ENCODE measurements around the gene FCHSD2.

The FCHSD2 gene

DNA sequence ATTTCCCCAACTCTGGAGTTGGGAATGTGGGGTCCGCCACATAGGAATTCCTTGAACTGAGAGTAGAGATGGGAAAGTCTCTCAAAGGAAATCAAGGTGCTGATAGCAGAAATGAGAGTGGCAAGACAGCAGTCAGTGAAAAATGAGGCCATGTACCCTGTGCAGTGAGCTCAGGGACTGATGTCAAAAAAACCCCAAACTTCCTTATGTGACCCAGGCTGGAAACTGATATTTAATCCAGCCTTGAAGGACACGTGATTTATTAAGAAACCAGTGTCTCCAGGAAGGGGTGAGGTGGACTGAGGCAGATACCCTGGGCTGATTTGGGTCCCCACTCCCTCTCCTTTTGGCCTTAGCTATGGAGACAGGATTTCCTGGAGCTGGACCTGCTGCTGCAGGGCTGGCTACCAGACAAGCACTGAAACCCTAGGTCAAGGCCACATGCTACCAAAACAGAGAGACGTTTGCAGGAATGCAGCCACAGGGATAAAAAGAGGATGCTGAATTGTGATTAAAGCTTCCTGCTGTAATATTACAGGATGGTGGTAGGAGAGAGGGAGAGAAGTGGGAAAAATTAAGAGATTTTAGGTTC lies 25.3 kb upstream of the FCHSD2 start:
- no peak for DNase-seq (ENCODE audit: extremely low spot score)
- CTCF ChIA-PET: no interaction called here
- TF ChIP-seq LEF1 (IDR thresholded peaks at IDR 0.05; ENCODE audit: borderline replicate concordance) (no peak), TARDBP (IDR thresholded peaks at IDR 0.05) (no peak), SUZ12 (IDR thresholded peaks at IDR 0.05) (no peak), NFRKB (IDR thresholded peaks at IDR 0.05) (no peak), HDGF (IDR thresholded peaks at IDR 0.05; ENCODE audit: borderline replicate concordance) (no peak), FOXK2 (IDR thresholded peaks at IDR 0.05) (no peak), SP1 (IDR thresholded peaks at IDR 0.05) (no peak), ARNT (IDR thresholded peaks at IDR 0.05) (no peak), CTBP1 (IDR thresholded peaks at IDR 0.05; ENCODE audit: borderline replicate concordance) (no peak)
- TF ChIP-seq, protein P1, sequence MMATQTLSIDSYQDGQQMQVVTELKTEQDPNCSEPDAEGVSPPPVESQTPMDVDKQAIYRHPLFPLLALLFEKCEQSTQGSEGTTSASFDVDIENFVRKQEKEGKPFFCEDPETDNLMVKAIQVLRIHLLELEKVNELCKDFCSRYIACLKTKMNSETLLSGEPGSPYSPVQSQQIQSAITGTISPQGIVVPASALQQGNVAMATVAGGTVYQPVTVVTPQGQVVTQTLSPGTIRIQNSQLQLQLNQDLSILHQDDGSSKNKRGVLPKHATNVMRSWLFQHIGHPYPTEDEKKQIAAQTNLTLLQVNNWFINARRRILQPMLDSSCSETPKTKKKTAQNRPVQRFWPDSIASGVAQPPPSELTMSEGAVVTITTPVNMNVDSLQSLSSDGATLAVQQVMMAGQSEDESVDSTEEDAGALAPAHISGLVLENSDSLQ (IDR thresholded peaks at IDR 0.05): no peak

DNA sequence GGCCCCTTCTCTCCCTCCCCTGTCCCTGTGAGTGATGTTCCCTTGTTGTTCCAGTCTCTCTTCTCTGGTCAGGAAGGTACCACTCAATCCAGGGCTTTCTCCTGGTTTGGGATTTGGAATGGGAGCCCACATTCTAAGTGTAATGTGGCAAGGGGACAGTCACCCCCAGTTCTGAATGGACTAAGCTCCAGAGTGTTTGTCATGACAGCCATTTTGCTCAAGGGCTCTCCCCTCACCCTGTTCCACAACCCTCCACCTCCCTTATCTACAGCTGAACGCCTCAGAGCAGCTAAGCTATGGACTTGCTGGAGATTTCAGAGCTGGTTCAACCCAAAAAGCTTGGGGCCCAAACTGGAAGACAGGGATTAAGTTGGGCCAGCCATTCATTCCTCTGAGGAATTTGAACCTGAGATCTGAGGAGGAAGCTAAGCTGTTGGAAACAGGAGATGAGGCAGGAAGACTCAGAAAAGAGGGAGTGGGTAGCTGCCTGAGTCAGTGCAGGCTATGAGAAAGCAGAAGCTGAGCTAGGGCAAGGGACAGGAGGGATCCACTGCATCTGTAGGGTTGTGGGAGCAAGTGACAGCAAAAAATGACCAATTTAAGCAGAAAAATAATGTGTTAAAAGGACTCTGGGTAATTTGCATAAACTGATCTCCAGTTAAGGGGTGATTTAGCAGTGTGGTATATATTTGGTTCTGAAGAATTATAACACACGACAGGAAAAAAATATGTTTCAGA lies 22.9 kb upstream of the FCHSD2 start:
- POLR2A ChIA-PET: interaction anchor here (1.4 kb wide), 1 partner anchor 23 kb away, joined by 3 read pairs; the partner anchor contains the start of gene FCHSD2
- no peak for TF ChIP-seq L3MBTL2 (conservative IDR thresholded peaks at IDR 0.05)
- no peak for TF ChIP-seq SP1 (IDR thresholded peaks at IDR 0.05)
- no peak for TF ChIP-seq FOXK2 (IDR thresholded peaks at IDR 0.05)
- no peak for TF ChIP-seq CTBP1 (IDR thresholded peaks at IDR 0.05; ENCODE audit: borderline replicate concordance)
- TF ChIP-seq ARNT (IDR thresholded peaks at IDR 0.05): no peak
- TF ChIP-seq HDGF (IDR thresholded peaks at IDR 0.05; ENCODE audit: borderline replicate concordance): no peak
- no peak for DNase-seq (ENCODE audit: extremely low spot score)
- CTCF ChIA-PET: interaction anchor here (1.0 to 1.4 kb wide), 2 partner anchors 13 to 440 kb away, joined by 3 read pairs; no protein-coding TSS in a partner anchor

More for the DNA sequence above, 25.3 kb upstream of the FCHSD2 start:
- POLR2A ChIA-PET: interaction anchor here (0.6 kb wide), 1 partner anchor 599 kb away, joined by 3 read pairs; no protein-coding TSS in a partner anchor

DNA sequence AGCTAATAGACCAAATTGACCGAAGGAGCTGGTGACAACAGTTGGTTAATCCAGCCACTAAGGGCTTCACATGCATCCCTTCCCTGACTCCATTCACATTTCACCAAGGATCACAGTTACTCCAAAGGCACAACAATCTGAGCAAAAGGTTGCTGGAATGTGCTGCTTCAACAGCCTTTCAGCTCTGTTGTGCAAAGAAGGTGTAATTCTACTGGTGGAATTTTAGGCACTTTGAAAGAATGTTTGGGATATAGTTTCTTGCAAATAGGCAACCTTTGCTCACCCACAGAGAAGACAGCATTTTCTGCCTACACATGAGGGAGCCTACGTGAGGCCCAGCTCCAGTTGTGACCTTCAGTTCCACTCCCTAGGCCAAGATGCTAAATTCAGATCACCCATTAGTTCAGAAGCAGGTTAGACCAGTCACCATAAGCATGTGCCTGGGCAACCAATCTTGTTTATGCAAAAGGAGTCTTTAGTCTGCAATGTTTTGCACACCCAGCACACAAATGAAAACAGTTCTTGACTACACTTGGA lies 21.6 kb upstream of the FCHSD2 start:
- POLR2A ChIA-PET: no interaction called here
- no peak for DNase-seq (ENCODE audit: extremely low spot score)
- CTCF ChIA-PET: interaction anchor here (1.4 to 1.6 kb wide), 2 partner anchors 14 to 21 kb away, joined by 3 to 4 read pairs; no protein-coding TSS in a partner anchor
- TF ChIP-seq FOXA1 (IDR thresholded peaks at IDR 0.05): no peak

DNA sequence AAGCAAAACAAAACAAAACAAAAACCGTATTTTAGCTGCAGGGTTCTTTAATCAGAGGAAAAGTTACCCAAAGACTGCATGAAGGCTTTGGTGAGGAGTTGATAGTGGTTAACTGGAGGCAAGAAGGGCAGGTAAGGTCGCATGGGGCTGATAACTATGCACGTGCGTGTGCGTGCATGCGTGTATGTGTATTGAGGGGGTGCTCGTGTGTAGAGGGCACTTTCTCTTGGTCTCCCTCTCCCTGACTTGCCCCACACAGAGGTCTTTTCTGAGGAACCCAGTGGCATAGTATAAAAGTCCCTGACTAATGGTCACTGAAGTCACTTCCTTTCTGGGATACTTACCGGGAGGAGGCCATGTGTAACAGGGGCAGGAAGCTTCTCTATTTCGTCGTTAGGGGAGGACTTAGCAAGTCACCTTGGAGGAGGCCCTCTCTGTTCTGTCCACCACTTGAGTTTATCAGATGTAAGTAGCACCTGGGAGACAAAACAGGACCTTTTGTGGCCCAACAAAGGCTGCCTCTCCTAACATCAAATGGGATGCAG lies 20.1 kb upstream of the FCHSD2 start:
- POLR2A ChIA-PET: no interaction called here
- TF ChIP-seq L3MBTL2 (conservative IDR thresholded peaks at IDR 0.05) (no peak), TARDBP (IDR thresholded peaks at IDR 0.05) (no peak), ELF4 (IDR thresholded peaks at IDR 0.05) (no peak), CTBP1 (IDR thresholded peaks at IDR 0.05; ENCODE audit: borderline replicate concordance) (no peak), SP1 (IDR thresholded peaks at IDR 0.05) (no peak), FOXK2 (IDR thresholded peaks at IDR 0.05) (no peak), FOXM1 (IDR thresholded peaks at IDR 0.05; ENCODE audit: borderline replicate concordance) (no peak), ZNF384 (IDR thresholded peaks at IDR 0.05) (no peak), SUZ12 (IDR thresholded peaks at IDR 0.05) (no peak), FOXA1 (IDR thresholded peaks at IDR 0.05) (no peak), ARNT (IDR thresholded peaks at IDR 0.05) (no peak), BHLHE40 (IDR thresholded peaks at IDR 0.05; ENCODE audit: borderline replicate concordance) (no peak), HDGF (IDR thresholded peaks at IDR 0.05; ENCODE audit: borderline replicate concordance) (no peak), LEF1 (IDR thresholded peaks at IDR 0.05; ENCODE audit: borderline replicate concordance) (no peak)
- DNase-seq (ENCODE audit: extremely low spot score): no peak
- CTCF ChIA-PET: interaction anchor here (1.6 kb wide), 1 partner anchor 20 kb away, joined by 4 read pairs; no protein-coding TSS in a partner anchor

DNA sequence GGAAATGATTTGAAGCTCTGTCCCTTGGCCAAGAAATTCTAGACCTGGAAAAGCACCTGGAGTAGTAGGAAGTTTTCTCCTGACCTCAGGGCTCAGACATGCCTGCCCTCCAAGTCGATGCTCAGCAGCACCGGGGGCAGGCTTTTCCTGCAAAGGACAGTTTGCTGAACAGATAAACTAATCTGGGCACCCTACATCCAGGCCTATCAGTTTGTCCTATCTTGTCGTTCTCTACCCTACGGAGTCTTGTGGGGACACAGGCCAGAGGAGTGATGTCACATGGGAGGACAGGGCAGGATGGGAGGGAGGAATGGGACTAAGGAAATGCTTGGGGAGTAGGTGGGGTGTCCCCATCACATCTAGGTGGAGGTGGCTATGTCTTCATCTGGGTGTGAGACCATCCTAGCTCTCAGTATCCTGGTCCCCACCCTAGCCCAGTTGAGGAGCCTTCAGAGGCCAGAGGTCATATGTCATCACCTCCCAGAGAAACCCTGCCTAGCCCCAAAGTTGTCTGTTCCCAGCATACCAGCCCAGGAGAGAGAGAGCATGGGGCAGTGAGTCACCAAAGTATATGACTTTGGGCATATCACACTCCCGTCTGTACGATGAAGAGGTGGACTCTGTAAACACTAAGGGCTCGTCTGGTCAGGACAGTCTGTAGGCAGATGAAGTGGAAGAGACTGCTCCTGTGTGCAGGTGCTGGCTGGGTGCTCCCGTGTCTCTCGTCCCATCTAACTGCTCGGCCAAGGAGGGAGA lies 18.1 kb upstream of the FCHSD2 start:
- CTCF ChIA-PET: no interaction called here
- POLR2A ChIA-PET: interaction anchor here (0.7 kb wide), 1 partner anchor 14 kb away, joined by 3 read pairs; no protein-coding TSS in a partner anchor
- TF ChIP-seq ARNT (IDR thresholded peaks at IDR 0.05) (no peak), FOXM1 (IDR thresholded peaks at IDR 0.05; ENCODE audit: borderline replicate concordance) (no peak), HDGF (IDR thresholded peaks at IDR 0.05; ENCODE audit: borderline replicate concordance) (no peak), ELF4 (IDR thresholded peaks at IDR 0.05) (no peak), CTBP1 (IDR thresholded peaks at IDR 0.05; ENCODE audit: borderline replicate concordance) (no peak), LEF1 (IDR thresholded peaks at IDR 0.05; ENCODE audit: borderline replicate concordance) (no peak), TARDBP (IDR thresholded peaks at IDR 0.05) (no peak), FOXK2 (IDR thresholded peaks at IDR 0.05) (no peak), SUZ12 (IDR thresholded peaks at IDR 0.05) (no peak), NFRKB (IDR thresholded peaks at IDR 0.05) (no peak), FOXA1 (IDR thresholded peaks at IDR 0.05) (no peak), L3MBTL2 (conservative IDR thresholded peaks at IDR 0.05) (no peak), ZNF384 (IDR thresholded peaks at IDR 0.05) (no peak), SP1 (IDR thresholded peaks at IDR 0.05) (no peak), BHLHE40 (IDR thresholded peaks at IDR 0.05; ENCODE audit: borderline replicate concordance) (no peak)
- DNase-seq (ENCODE audit: extremely low spot score): no peak

DNA sequence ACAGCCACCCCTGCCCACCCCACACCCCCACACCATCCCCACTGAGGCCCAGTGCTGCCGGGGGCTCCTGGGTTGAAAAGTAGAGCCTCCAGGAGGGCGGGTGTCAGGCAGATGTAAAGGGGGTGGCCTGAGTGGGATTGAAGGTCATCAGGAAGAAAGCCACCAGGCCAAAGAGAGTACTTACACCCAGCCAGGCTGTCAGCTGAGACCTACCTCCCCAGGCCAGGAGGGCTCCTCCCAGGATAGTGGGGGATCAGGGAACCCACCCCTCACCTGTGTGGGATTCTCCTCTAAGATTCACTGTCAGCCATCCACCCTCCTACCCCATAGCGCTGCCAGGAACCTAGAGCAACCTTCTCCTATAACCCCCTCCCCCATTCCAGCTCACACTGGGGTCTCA lies 17.2 kb upstream of the FCHSD2 start:
- no peak for TF ChIP-seq ELF4 (IDR thresholded peaks at IDR 0.05)
- TF ChIP-seq ARNT (IDR thresholded peaks at IDR 0.05): no peak
- no peak for TF ChIP-seq NFRKB (IDR thresholded peaks at IDR 0.05)
- TF ChIP-seq BHLHE40 (IDR thresholded peaks at IDR 0.05; ENCODE audit: borderline replicate concordance): no peak
- no peak for TF ChIP-seq LEF1 (IDR thresholded peaks at IDR 0.05; ENCODE audit: borderline replicate concordance)
- TF ChIP-seq FOXK2 (IDR thresholded peaks at IDR 0.05): no peak
- no peak for TF ChIP-seq HDGF (IDR thresholded peaks at IDR 0.05; ENCODE audit: borderline replicate concordance)
- TF ChIP-seq SUZ12 (IDR thresholded peaks at IDR 0.05): no peak
- TF ChIP-seq FOXM1 (IDR thresholded peaks at IDR 0.05; ENCODE audit: borderline replicate concordance): no peak
- POLR2A ChIA-PET: interaction anchor here (4.4 kb wide), 1 partner anchor 16 kb away, joined by 18 read pairs; the partner anchor contains the start of gene FCHSD2
- no peak for DNase-seq (ENCODE audit: extremely low spot score)
- CTCF ChIA-PET: no interaction called here
